Spleen (tissue), 7 donors: Measurements from ENCODE around the gene NOM1.

Experiments used
- CTCF ChIP-seq, 11 experiments: fragments of 200-600 bp in 7 of 11; fragments of 450-650 bp in 4 of 11; sonication (generic) in 4 of 11; IDR thresholded peaks in 8 of 11; conservative IDR thresholded peaks in 3 of 11; 1 replicate in 7 of 11; 2 replicates in 4 of 11; pipeline versions ENCODE4 v1.4.0 to v1.8.0; 2016 to 2021; ENCODE audit warnings: antibody characterized with exemption in 11 of 11, inconsistent platforms in 4 of 11, mild to moderate bottlenecking in 1 of 11
- POLR2A ChIP-seq, 3 donors: fragments of 450-650 bp; IDR thresholded peaks; one replicate each; pipeline ENCODE4 v1.5.1; 2017; ENCODE audit warnings: antibody characterized with exemption in 3 of 3, mild to moderate bottlenecking in 1 of 3
- donor health status: DM: no; HTN: no; CAD: no; lungs with moderate emphysema.
- donor health status: DM: no; HTN: no; CAD: no.
- donor health status: DM: no; HTN: no; CAD: no.

GRCh38 chr7:157000741-157001653 is 51.5 kb downstream of the NOM1 start:
- TF ChIP-seq CTCF (IDR thresholded peaks at IDR 0.05 in 8 of 11, conservative IDR thresholded peaks at IDR 0.05 in 3 of 11), result no peak
- no peak for TF ChIP-seq POLR2A (IDR thresholded peaks at IDR 0.05)
